ENCODE measurements around the gene MOK. TPM values are rescaled to one million over a fixed set of nuclear protein-coding genes. Genes with fewer than 3 reads are reported as not detected.

MOK gene
- total RNA-seq, 1 donor from 2014 or later, result 5.2 TPM

DNA sequence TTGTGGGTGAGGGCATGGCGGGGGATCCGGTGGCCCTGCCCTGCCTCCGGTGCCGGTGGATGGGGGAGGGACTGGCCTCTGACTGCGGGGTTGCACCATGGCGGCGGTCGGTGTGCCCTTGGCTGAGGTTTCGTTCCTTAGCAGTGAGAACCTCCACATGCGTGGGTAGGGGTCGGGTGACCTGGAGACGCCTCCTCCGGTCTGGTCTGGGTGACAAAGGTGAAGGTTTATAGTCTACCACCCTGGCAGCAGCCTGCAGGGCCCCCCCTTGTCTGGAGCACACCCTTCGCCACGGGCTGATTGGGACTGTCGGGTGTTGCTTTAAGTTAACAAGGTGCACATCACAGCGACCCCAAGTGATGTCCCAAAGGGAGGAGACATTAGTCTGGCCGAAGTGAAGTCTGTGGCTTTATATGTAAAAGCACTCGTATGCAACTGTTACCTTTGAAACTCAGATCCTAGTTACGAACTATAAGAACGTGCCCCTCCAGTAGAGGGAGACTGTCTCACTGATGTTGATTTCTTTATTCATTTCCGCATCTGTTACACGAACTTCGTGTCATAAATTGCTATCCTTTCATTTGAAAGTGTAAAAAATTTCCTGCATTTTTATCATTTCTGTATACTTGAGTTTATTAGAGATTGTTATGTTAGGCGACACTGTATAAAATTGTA is 90.8 kb downstream of the MOK start:
- no peaks in the 10 kb centered on the region for H3K9me3 ChIP-seq (ENCODE audit: control insufficient read depth in 3 of 3, low read length in 3 of 3)
- H3K36me3 ChIP-seq (ENCODE audit: control insufficient read depth in 3 of 3, insufficient read depth in 3 of 3, low read length in 3 of 3), result peaks cover 4 to 12% (median 10%) of the 10 kb centered on the region in 3 donors
- H3K4me3 ChIP-seq (ENCODE audit: low read length in 3 of 3), result no peak overlapping the region
- H3K4me1 ChIP-seq (ENCODE audit: control insufficient read depth in 3 of 3, insufficient read depth in 3 of 3, low read length in 3 of 3), result peaks cover 27 to 44% (median 32%) of the 10 kb centered on the region in 3 donors
- no peaks in the 10 kb centered on the region for H3K27me3 ChIP-seq (ENCODE audit: control insufficient read depth in 3 of 3, insufficient read depth in 3 of 3, low read length in 3 of 3)
- no peak overlapping the region for H3K27ac ChIP-seq (ENCODE audit: low read depth, low read length)
- H3K9ac ChIP-seq (ENCODE audit: low read depth in 1 of 3, low read length in 3 of 3), result no peak overlapping the region

DNA sequence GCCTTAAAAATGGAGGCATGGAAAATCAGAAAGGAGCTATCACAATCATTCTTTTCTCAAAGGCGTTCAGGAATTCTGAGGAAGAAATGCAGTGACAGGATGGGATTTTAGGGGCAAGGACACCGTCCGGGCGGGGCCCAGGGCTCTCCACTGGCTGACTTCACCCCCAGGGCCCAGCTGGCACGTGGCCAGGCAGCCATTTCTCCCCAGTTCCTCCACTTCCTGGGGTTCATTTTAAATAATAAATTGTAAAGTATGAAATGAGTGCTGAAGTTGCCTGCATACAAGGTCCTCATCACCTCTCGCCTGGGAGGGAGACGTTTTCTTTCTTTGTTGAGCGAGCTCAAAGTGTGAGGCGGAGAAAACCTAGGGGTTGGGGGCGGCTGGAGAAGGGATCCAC is 91.5 kb downstream of the MOK start:
- Histone ChIP-seq H3K9me3 (ENCODE audit: control insufficient read depth in 3 of 3, low read length in 3 of 3) (no peaks in the 10 kb centered on the region), H3K4me3 (ENCODE audit: low read length in 3 of 3) (no peak overlapping the region), H3K36me3 (ENCODE audit: control insufficient read depth in 3 of 3, insufficient read depth in 3 of 3, low read length in 3 of 3) (peaks cover 6 to 17% (median 16%) of the 10 kb centered on the region in 3 donors), H3K27ac (ENCODE audit: low read depth, low read length) (no peak overlapping the region), H3K9ac (ENCODE audit: low read depth in 1 of 3, low read length in 3 of 3) (no peak overlapping the region), H3K27me3 (ENCODE audit: control insufficient read depth in 3 of 3, insufficient read depth in 3 of 3, low read length in 3 of 3) (no peaks in the 10 kb centered on the region), H3K4me1 (ENCODE audit: control insufficient read depth in 3 of 3, insufficient read depth in 3 of 3, low read length in 3 of 3) (peaks cover 20 to 44% (median 31%) of the 10 kb centered on the region in 3 donors)

DNA sequence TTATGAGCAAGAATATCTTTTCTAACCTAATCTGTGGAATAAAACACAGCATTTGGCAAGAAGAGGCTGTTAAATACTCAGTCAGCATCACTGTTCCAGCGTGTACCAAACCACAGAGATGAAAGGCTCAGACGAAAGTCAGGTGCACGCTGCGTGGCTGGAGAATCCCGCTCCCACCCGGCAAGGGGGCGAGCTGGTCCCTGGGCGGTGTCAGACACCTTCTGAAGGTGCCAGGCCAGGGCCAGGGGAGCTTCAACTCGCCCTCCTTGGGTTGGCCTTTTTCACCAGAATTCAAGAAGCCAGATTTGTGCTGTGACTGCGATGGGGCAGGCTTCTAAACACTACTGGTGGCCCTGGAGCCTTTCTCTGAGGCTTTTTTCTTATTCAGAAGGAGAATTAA is 92.1 kb downstream of the MOK start:
- Histone ChIP-seq H3K4me1 (ENCODE audit: control insufficient read depth in 3 of 3, insufficient read depth in 3 of 3, low read length in 3 of 3) (peaks cover 16 to 40% (median 25%) of the 10 kb centered on the region in 3 donors), H3K36me3 (ENCODE audit: control insufficient read depth in 3 of 3, insufficient read depth in 3 of 3, low read length in 3 of 3) (peaks cover 12 to 18% (median 18%) of the 10 kb centered on the region in 3 donors)

DNA sequence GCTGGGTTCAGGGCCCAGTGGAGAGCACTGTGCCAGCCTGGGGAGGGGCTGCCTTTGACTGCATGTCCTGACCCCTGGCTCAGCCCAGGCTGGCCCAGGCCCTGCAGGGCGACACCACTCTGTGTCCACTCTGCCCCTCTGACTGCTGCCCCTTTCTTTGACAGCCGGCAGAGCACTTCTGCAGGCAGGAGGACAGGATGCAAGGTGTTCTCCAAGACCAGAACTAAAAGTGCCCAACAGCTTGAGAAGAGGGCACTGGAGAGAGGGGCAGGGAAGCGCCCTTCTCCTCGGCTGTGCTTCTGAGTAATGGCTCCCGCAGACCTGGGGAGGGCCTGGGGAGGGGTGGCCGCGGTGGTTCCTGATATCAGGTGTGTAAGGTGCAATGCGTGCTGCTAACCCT is 92.6 kb downstream of the MOK start:
- H3K27me3 ChIP-seq (ENCODE audit: control insufficient read depth in 3 of 3, insufficient read depth in 3 of 3, low read length in 3 of 3), result no peaks in the 10 kb centered on the region

More for the DNA sequence above, 92.1 kb downstream of the MOK start:
- no peaks in the 10 kb centered on the region for H3K9me3 ChIP-seq (ENCODE audit: control insufficient read depth in 3 of 3, low read length in 3 of 3)
- no peaks in the 10 kb centered on the region for H3K27me3 ChIP-seq (ENCODE audit: control insufficient read depth in 3 of 3, insufficient read depth in 3 of 3, low read length in 3 of 3)
- H3K4me3 ChIP-seq (ENCODE audit: low read length in 3 of 3), result no peak overlapping the region
- H3K27ac ChIP-seq (ENCODE audit: low read depth, low read length), result no peak overlapping the region
- H3K9ac ChIP-seq (ENCODE audit: low read depth in 1 of 3, low read length in 3 of 3), result no peak overlapping the region

DNA sequence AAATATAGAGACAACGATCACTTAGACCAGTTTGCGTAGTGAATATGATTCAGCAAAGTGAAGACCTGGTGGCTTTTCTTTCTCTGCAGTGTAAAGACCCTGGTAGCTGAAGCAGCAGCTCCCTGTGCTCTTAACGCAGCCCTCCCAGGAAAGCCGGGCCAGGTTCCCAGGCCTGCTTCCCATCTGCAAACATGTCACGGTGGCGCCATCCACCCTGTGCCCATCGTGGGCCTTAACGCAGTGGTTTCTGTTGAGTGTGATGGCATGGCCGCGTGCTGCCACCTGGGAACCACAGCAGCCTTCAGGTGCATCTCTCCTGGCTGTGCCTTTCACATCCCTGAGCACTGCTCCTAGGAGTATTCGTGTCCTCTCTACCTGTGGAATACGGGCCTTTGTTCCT is 93.7 kb downstream of the MOK start:
- peaks cover 16 to 39% (median 22%) of the 10 kb centered on the region in 3 donors for H3K4me1 ChIP-seq (ENCODE audit: control insufficient read depth in 3 of 3, insufficient read depth in 3 of 3, low read length in 3 of 3)
- peaks cover 18 to 25% (median 20%) of the 10 kb centered on the region in 3 donors for H3K36me3 ChIP-seq (ENCODE audit: control insufficient read depth in 3 of 3, insufficient read depth in 3 of 3, low read length in 3 of 3)
- H3K27ac ChIP-seq (ENCODE audit: low read depth, low read length), result no peak overlapping the region
- no peak overlapping the region for H3K4me3 ChIP-seq (ENCODE audit: low read length in 3 of 3)
- H3K9ac ChIP-seq (ENCODE audit: low read depth in 1 of 3, low read length in 3 of 3), result no peak overlapping the region
- no peaks in the 10 kb centered on the region for H3K27me3 ChIP-seq (ENCODE audit: control insufficient read depth in 3 of 3, insufficient read depth in 3 of 3, low read length in 3 of 3)
- no peaks in the 10 kb centered on the region for H3K9me3 ChIP-seq (ENCODE audit: control insufficient read depth in 3 of 3, low read length in 3 of 3)

More for the DNA sequence above, 92.6 kb downstream of the MOK start:
- H3K27ac ChIP-seq (ENCODE audit: low read depth, low read length), result no peak overlapping the region
- peaks cover 16 to 35% (median 22%) of the 10 kb centered on the region in 3 donors for H3K4me1 ChIP-seq (ENCODE audit: control insufficient read depth in 3 of 3, insufficient read depth in 3 of 3, low read length in 3 of 3)
- peaks cover 12 to 22% (median 18%) of the 10 kb centered on the region in 3 donors for H3K36me3 ChIP-seq (ENCODE audit: control insufficient read depth in 3 of 3, insufficient read depth in 3 of 3, low read length in 3 of 3)
- H3K9me3 ChIP-seq (ENCODE audit: control insufficient read depth in 3 of 3, low read length in 3 of 3), result no peaks in the 10 kb centered on the region
- no peak overlapping the region for H3K4me3 ChIP-seq (ENCODE audit: low read length in 3 of 3)
- no peak overlapping the region for H3K9ac ChIP-seq (ENCODE audit: low read depth in 1 of 3, low read length in 3 of 3)

DNA sequence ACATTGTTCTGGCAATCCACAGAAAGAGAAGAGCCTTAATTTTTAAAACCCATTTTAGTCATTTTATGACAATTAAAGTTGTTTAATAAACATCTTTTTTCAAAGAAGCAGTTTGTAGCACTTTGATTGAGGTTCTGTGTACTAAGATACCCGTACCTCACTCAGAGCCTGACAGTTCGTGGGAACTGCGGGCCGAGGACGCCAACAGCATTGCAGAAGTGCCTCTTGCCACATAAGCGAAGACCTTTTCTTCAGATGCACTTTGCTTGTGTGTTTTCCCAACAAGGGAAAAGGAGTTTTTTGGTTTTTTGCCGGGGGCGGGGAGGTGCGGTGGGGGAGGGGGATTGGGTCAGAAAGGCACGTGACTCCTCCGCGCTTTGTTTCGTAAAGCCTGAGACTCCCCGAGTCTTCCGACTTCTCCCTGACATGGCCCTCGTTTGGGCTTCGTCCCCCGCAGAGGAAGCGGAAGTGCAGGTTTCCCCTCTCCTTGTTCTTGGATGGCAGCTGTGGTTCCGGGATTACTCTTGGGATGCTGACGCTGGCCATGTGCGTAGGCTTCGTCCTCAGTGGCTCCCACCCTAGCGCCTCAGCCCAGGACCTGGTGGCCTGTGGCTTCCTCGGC is 94.4 kb downstream of the MOK start:
- H3K9ac ChIP-seq (ENCODE audit: low read depth in 1 of 3, low read length in 3 of 3), result no peak overlapping the region
- H3K4me3 ChIP-seq (ENCODE audit: low read length in 3 of 3), result no peak overlapping the region
- H3K4me1 ChIP-seq (ENCODE audit: control insufficient read depth in 3 of 3, insufficient read depth in 3 of 3, low read length in 3 of 3), result peaks cover 9 to 32% (median 16%) of the 10 kb centered on the region in 3 donors
- peaks cover 18 to 26% (median 20%) of the 10 kb centered on the region in 3 donors for H3K36me3 ChIP-seq (ENCODE audit: control insufficient read depth in 3 of 3, insufficient read depth in 3 of 3, low read length in 3 of 3)
- H3K27ac ChIP-seq (ENCODE audit: low read depth, low read length), result no peak overlapping the region
- H3K27me3 ChIP-seq (ENCODE audit: control insufficient read depth in 3 of 3, insufficient read depth in 3 of 3, low read length in 3 of 3), result no peaks in the 10 kb centered on the region
- no peaks in the 10 kb centered on the region for H3K9me3 ChIP-seq (ENCODE audit: control insufficient read depth in 3 of 3, low read length in 3 of 3)

DNA sequence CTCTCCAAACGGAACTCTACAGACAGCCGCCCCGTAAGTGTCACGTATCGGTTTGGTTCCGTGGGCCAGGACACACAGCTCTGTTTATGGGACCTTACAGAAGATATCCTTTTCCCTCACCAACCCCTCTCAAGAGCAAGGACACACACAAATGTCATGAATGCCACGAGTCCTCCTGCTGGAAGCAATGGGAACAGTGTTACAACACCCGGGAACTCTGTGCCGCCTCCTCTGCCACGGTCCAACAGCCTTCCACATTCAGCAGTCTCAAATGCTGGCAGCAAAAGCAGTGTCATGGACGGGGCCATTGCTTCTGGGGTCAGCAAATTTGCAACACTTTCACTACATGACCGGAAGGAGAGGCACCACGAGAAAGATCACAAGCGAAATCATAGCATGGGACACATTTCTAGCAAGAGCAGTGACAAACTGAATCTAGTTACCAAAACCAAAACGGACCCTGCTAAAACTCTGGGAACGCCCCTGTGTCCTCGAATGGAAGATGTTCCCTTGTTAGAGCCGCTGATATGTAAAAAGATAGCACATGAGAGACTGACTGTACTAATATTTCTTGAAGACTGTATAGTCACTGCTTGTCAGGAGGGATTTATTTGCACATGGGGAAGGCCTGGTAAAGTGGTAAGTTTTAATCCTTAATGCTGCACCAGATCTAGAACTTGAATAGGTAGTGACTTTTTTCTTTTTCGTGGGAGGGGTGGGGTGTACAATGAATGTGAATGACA is 95.6 kb downstream of the MOK start:
- H3K36me3 ChIP-seq (ENCODE audit: control insufficient read depth in 3 of 3, insufficient read depth in 3 of 3, low read length in 3 of 3), result peaks cover 24 to 30% (median 26%) of the 10 kb centered on the region in 3 donors
- no peak overlapping the region for H3K4me3 ChIP-seq (ENCODE audit: low read length in 3 of 3)
- H3K9me3 ChIP-seq (ENCODE audit: control insufficient read depth in 3 of 3, low read length in 3 of 3), result no peaks in the 10 kb centered on the region
- H3K4me1 ChIP-seq (ENCODE audit: control insufficient read depth in 3 of 3, insufficient read depth in 3 of 3, low read length in 3 of 3), result peaks cover 0 to 22% (median 9%) of the 10 kb centered on the region in 3 donors
- peak overlapping the region; percentile 21 for H3K27ac ChIP-seq (ENCODE audit: low read depth, low read length)
- no peaks in the 10 kb centered on the region for H3K27me3 ChIP-seq (ENCODE audit: control insufficient read depth in 3 of 3, insufficient read depth in 3 of 3, low read length in 3 of 3)
- no peak overlapping the region for H3K9ac ChIP-seq (ENCODE audit: low read depth in 1 of 3, low read length in 3 of 3)

DNA sequence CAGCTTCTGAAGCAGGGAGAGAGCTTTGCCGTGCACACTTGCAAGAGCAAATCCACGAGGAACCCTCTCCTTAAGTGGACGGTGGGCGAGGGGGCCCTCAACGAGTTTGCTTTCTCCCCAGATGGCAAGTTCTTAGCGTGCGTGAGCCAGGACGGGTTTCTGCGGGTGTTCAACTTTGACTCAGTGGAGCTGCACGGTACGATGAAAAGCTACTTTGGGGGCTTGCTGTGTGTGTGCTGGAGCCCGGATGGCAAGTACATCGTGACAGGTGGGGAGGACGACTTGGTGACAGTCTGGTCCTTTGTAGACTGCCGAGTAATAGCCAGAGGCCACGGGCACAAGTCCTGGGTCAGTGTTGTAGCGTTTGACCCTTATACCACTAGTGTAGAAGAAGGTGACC is 96.2 kb downstream of the MOK start:
- Histone ChIP-seq H3K36me3 (ENCODE audit: control insufficient read depth in 3 of 3, insufficient read depth in 3 of 3, low read length in 3 of 3) (peaks cover 28 to 36% (median 32%) of the 10 kb centered on the region in 3 donors), H3K27ac (ENCODE audit: low read depth, low read length) (peak overlapping the region; percentile 21), H3K27me3 (ENCODE audit: control insufficient read depth in 3 of 3, insufficient read depth in 3 of 3, low read length in 3 of 3) (no peaks in the 10 kb centered on the region)

DNA sequence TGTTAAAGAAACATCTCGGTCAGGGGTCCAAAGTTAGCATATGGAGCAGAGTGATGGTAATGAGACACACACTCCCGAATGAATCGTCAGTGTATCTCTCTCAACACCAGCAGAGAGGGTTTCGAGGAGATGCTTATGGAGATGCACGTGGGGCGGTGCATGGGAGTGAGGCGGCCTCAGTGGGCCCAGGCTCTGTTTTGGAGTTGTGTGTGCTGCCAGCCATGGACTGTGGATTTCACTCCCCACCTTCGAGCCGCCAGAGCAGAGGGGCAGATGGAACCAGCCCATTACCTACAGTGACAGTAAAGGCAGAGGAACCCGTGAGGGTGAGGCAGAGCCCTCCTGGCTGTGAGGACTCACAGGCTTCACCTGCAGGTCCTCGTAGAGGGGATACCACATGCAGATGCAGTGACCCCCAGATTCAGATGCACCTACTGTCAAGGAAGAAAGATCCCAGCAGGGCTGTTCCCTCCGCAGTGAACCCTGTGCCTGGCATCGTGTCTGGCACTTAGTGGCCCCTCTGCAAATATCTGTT is 97.1 kb downstream of the MOK start:
- no peak overlapping the region for H3K27ac ChIP-seq (ENCODE audit: low read depth, low read length)
- peaks cover 0 to 22% (median 9%) of the 10 kb centered on the region in 3 donors for H3K4me1 ChIP-seq (ENCODE audit: control insufficient read depth in 3 of 3, insufficient read depth in 3 of 3, low read length in 3 of 3)
- peaks cover 26 to 36% (median 32%) of the 10 kb centered on the region in 3 donors for H3K36me3 ChIP-seq (ENCODE audit: control insufficient read depth in 3 of 3, insufficient read depth in 3 of 3, low read length in 3 of 3)
- H3K27me3 ChIP-seq (ENCODE audit: control insufficient read depth in 3 of 3, insufficient read depth in 3 of 3, low read length in 3 of 3), result no peaks in the 10 kb centered on the region
- no peak overlapping the region for H3K9ac ChIP-seq (ENCODE audit: low read depth in 1 of 3, low read length in 3 of 3)
- H3K4me3 ChIP-seq (ENCODE audit: low read length in 3 of 3), result no peak overlapping the region
- no peaks in the 10 kb centered on the region for H3K9me3 ChIP-seq (ENCODE audit: control insufficient read depth in 3 of 3, low read length in 3 of 3)

More for the DNA sequence above, 96.2 kb downstream of the MOK start:
- Histone ChIP-seq H3K9ac (ENCODE audit: low read depth in 1 of 3, low read length in 3 of 3) (no peak overlapping the region), H3K4me1 (ENCODE audit: control insufficient read depth in 3 of 3, insufficient read depth in 3 of 3, low read length in 3 of 3) (peaks cover 0 to 22% (median 9%) of the 10 kb centered on the region in 3 donors), H3K9me3 (ENCODE audit: control insufficient read depth in 3 of 3, low read length in 3 of 3) (no peaks in the 10 kb centered on the region), H3K4me3 (ENCODE audit: low read length in 3 of 3) (no peak overlapping the region)
